Measurements from ENCODE around the gene LAD1.

GRCh38 chr1:201359031-201359872 is 39.9 kb downstream of the LAD1 start:
- TF ChIP-seq POLR2A (IDR thresholded peaks at IDR 0.05; ENCODE audit: low read length) (no peak), GATA1 (IDR thresholded peaks at IDR 0.05; ENCODE audit: low read depth, low read length) (no peak)
